HG02678 (cell line): ENCODE measurements around the gene EXTL2.
"Not testable (repeated sequence)": the region's sequence is repeated elsewhere in the genome, so short reads cannot be mapped to it uniquely, and the experiment has no call there.

Experiments used
- ATAC-seq: cut with Tn5 transposase; IDR thresholded peaks from one replicate; pipeline ENCODE4 v1.9.1; 2021; ENCODE audit warnings: mild to moderate bottlenecking, moderate library complexity; ENCODE audit not compliant: unreplicated experiment

The EXTL2 gene, protein sequence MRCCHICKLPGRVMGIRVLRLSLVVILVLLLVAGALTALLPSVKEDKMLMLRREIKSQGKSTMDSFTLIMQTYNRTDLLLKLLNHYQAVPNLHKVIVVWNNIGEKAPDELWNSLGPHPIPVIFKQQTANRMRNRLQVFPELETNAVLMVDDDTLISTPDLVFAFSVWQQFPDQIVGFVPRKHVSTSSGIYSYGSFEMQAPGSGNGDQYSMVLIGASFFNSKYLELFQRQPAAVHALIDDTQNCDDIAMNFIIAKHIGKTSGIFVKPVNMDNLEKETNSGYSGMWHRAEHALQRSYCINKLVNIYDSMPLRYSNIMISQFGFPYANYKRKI

DNA sequence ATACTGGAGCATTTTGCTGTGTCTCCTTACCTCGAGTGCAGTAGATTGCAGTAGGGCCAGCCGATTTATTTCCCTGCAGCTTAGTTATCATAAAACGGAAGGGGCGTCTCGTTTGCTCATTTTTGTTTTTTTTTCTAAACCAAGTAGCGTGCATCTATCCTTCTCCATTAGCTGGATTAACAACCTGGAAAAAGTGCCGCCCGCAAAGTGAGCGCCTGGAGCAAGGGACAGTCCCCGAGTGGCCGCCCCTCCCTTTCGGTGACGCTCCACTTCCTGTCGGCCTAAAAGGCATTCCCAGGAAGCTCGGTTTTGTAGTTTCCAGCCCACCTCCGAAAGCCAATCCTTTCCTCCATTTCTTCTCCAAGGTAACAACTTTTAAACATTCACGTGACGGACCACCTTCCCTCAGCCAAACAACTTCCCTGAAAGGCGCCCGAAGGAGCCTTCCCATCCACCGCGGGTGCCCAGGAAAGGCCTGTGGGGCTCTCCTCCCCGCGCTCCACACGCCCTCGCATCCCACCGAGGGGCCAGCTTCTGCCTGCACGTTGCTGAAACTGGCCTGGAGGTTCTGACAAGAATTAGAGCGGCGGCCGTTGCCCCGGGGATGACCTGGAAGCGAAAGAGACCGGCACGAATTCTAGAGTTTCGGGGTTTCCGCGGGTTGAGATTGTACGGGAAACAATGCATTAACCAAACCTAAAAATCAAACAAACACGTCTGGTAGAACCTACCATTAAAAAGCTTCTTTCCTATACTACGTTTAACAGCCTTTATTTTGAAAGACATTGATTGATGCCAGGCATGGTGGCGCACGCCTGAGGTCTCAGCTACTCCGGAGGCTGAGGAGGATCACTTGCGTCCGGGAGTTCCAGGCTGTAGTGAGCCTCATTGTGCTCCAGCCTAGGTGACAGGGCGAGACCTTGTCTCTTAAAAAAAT, at the start of gene EXTL2:
Gene EXTL2, minus strand, starts transcription at position 240 of the 937 bp plus-strand sequence. CDS start 6,085 bp downstream, outside the sequence.
- peak; percentile 45 for ATAC-seq

DNA sequence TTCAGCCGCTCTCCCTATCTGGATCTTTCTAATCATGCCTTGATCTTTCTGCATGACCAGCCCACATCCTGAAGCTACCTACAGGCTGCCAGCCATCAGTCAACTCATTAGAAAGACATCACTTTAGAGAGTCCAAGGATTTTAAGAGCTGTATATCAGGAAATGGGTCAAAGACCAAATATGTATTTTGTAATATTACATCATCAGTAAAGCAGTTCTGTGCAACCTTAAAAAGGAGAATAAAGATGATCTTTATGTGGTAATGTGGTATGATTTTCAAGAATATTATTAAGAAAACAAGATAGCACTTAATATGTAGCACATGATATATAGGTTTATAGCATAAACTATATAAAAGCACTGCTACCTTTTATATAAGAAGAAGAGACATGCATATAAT, 48.9 kb upstream of the EXTL2 start:
- ATAC-seq: no peak

DNA sequence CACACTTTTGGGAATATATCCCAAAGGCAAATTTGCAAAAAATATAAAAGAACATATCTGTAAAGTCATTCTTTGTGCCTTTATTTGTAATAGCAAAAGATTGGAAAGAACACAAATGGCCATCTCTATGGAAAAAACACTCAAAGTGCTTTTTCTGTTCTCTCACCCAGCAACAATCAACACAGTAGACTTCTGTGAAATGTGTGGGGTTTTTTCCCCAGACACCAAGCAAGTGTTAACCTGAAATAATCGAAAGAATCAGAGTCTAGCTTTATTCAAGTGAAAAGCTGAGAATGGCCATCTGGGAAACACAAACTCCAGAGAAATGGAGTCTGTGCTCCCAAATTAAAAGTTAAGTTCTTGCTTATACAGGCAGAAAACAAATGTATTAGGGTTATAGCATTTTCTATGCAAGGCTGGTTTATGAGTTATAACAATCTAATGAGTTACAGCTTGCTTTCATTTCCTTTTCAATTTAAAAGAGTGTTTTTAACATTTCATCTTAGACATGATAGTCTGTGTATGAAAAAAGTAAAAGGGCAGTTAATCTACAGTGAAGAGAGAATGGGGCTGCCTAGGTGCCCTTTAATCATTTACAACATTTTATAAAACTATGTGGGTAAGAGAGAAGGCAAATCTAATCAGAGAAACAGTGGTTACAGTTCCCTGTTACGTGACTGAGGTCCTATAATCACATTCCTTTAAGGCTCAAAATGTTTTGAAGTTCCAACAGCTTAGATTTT, 47.8 kb upstream of the EXTL2 start:
- no peak for ATAC-seq

DNA sequence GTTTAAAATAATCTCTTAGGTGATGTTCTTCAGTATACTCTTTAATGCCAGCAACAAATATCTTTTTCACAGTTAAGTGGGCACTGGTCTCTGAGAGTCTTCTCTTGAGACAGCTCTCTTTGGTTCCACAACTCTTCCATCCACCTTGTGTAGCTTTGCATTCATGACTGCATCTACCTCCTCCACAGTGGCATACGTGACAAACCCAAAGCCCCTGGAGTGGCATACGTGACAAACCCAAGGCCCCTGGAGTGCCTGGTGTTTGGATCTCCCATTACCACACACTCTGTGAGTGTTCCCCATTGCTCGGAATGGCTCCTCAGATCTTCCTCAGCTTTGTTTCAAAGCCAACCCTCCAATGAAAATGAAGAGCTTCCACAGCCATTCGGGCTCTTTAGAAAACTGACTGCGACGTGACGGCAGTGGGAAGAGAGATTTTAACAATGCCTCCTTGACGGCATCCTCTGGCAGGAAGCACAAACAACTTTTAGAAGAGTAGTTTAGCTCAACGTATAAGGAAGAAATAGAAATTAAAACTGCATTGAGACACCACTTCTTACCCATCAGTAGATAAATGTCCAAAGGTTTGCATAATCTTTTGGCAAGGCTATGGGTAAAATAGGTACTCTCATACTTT, 47.1 kb upstream of the EXTL2 start:
- no peak for ATAC-seq

DNA sequence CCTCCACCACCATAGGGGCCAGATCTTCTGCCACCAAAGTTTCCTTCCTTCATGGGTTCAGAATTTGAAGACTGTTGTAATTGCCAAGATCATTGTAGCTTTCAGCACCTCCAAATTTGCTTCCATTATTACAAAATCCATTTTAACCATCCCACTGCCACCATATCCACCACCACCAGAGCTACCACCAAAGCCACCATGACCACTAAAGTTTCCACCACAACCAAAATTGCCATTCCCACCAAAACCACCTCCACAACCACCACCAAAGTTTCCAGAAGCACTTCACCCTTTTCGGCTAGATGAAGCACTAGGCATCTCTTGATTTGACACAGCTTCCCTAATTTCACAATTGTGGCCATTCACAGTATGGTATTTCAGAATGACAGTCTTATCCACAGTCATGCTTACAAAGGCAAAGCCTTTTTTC, 46.5 kb upstream of the EXTL2 start:
- no peak for ATAC-seq

DNA sequence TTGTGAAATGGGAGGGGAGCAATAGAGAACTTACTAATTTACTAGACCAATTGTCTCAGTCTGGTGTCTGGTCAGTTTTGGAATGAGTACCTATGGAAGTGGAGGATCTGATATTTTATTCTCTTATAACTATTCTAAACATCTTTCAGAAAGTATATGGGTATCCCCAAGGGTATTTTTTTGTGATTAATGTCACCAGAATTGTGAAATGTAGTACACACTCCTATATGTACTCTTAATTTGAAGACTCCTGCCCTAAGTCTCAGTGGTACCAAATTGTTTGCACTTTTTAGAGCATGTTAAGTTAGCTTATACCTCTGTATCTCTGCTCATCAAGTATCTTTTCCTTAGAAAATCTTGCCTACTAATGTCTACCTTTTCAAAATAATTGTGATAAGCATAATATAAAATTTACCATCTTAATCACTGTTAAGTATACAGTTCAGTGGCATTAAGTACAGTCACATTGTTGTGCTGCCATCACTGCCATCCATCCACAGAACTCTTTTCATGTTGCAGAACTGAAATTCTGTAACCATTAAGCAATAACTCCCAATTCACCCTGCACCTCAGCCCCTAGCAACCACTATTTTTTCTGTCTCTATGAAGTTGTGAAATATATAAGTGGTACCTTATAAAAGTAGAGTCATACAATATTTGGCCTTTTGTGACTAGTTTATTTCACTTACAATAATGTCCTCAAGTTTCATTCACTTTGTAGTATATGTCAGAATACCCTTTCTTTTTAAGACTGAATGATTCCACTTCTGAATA, 41.7 kb upstream of the EXTL2 start:
- ATAC-seq: no peak

DNA sequence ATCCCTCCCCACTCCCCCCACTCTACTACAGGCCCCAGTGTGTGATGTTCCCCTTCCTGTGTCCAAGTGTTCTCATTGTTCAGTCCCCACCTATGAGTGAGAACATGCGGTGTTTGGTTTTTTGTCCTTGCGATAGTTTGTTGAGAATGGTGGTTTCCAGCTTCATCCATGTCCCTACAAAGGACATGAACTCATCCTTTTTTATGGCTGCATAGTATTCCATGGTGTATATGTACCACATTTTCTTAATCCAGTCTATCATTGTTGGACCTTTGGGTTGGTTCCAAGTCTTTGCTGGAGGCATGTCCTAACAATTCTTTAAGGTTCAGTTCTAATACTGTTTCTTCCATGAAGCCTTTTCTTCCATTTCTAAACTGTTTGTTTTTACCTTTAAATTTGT, 38.9 kb upstream of the EXTL2 start:
- not testable (repeated sequence) for ATAC-seq

DNA sequence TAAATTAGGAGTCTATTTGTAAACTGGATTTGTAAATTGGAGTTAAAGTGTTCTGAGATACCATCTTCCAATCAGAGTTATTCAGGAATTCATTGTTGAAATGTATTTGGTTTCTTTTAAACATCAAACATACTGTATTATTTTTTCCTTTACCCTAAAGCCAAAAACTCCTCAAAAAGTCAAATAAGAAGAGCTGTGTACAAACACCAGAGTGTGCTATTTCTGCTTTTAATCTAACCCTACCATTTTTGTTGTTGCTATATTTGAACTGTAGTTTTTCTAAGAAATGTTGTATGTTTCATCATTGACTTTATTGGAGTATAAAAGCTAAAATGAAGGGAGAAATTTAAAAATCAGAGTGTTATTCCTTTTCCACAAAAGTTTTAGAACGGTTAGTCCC, 37.1 kb upstream of the EXTL2 start:
- ATAC-seq: no peak

DNA sequence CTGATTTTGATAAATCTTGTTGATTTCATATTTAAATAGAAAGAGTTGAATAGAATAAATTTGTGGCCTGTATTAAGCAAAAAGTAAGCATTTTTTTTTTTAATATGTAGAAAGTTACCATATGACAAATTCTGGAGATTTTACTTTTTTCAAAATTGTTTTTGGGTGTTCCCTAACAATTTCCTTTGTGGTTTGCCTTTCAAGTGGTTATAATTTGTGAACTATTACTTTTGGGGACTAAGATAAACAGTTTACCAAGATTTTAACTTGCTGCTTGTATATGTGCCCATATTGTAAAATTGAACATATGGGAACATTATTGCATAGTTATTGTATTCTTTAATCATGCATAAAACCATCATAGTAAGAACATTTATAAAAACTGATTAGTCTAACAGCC, 35.9 kb upstream of the EXTL2 start:
- ATAC-seq: no peak

DNA sequence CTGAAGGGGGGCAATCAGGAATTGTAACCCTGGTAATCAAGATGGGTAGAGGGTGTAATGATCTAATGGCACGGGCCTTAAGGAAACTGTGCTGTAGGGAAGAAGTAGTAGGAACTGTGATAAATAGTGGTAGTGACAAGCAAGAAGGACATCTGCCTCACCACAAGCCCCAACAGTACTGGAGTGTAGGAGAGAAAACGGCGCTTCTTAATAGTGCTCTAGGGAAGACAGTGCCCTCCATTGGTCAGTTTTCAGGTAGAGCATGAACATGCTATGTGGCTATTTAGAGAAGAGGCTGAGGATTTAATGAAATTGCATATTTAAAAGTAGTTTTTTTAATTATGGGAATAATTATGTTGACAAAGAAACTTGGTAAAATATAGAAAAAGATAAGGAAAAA, 33.5 kb upstream of the EXTL2 start:
- ATAC-seq: no peak

DNA sequence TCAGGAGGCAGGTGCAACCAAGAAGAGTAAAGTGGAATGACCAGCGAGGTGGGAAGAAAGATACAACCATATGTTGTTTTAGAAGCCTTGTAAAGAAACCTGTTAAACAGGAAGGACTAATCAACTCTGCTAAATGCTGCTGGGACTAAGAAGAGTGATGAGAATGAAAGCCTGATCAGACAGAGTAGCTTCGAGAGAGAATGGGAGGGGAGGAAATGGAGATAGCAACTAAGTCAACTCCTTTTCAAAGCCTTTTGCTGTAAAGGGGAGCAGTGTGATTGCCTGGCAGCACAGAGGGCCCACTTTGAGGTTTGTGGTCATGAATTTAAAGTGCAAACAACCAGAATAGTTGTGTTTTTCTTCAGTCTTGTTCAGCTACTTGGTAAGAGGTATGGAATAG, 32.6 kb upstream of the EXTL2 start:
- ATAC-seq: no peak

DNA sequence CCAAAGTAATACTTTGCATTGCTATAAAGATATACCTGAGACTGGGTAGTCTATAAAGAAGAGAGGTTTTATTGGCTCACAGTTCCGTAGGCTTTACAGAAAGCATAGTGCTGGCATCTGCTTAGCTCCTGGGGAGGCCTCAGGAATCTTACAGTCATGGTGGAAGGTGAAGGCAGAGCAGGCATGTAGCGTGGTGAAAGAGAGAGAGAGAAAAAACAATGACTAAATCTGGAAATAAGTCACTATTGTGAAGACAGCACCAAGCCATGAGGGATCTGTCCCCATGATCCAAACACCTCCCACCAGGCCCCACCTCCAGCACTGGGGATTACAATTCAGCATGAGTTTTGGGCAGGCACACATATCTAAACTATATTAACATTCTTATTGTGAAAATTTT, 31.6 kb upstream of the EXTL2 start:
- ATAC-seq: no peak

DNA sequence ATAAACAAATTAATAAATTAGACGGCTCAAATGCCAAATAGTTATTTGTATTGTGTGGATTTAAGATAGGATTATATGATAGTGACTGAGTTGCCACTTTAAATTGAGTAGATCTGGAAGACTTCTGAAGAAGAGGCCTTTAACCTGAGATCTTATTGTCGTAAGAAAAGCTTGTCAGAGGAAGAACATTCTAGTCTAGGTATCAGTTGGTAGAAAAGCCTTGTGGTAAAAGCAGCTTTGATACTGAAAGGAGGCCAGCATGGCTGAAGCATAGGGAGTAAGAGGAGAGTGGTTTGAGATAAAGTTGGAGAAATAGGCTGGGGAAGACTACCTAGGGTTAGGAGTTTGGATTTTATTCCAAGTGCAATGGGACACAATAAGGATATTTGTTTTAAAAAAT, 30.3 kb upstream of the EXTL2 start:
- no peak for ATAC-seq

DNA sequence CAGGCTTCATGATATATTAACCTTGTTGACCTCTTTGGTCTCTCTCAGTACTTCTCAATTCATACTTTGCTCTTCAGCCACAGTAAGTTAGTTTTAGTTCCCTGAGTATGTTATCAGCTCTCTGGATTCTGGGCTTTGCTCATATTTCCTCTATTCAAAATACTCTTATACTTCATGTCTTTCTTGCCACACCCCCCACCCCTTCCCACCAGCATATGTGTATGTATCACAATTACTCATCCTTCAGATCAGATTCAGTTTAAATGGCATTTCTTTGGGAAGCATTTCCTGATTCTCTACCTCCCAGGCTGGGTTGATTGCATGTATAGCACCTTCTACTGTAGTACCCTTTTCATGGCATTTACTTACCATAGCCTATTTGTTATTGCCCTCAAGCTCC, 29.6 kb upstream of the EXTL2 start:
- no peak for ATAC-seq

DNA sequence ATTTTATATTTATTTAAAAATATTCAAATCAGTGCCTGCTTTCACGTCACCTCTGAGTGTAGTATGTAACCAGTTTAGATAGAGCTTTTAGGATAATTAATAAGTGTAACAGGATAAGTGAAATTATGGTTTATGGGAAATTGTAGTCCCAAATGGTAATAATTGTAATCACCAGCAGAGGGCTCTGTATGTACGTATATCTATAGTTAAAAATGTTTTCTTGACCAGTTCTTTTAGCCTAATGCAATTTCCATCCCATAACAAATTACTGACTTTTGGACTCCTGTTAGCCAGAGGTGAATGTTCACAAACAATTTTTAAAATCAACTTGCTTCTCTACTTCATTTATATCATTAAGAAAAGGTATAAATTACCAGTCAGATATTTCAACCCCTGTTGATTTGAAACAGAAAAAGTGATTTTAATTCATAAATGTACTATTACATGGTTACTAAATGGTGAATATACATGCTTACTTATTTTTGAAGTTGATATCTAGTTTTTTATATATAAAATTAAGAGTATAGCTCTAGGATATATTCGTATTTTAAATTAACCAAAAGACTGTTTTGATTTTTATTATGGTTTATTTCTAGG, 26.6 kb upstream of the EXTL2 start:
- ATAC-seq: no peak

DNA sequence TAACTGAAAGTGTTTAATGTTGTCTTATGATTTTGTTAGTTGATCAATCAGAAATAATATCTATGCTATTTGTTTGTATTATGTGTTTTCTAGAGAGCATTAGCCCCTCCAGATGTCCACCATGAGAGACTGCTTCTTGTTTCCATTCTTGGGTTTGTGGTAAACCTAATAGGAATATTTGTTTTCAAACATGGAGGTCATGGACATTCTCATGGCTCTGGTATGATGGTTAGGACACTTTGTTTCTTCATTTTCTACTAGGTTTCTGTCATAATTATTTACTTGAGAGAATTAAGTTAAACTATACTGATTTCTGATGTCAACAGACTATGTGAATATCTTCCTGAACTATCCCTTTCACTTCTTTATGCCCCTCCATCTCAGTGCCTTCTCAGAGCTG, 17.4 kb upstream of the EXTL2 start:
- ATAC-seq: no peak

DNA sequence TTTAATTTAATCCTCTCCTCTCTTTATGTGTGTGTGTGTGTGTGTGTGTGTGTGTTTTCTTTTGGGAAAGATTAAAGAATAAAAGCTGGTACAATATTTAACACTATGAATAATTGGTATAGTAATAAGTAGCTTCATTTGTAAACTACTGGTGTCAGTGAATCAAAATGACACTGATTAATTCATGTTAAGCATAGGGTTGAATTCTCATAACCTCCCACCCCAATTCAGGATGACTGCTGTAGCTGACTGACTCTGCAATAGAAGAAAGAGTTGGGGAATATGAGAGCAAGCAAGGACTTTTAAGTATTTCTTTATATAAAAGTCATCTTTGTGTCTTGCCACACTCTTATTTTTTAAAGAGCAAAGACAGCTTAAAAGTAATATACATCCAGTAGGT, 14.4 kb upstream of the EXTL2 start:
- ATAC-seq: no peak

DNA sequence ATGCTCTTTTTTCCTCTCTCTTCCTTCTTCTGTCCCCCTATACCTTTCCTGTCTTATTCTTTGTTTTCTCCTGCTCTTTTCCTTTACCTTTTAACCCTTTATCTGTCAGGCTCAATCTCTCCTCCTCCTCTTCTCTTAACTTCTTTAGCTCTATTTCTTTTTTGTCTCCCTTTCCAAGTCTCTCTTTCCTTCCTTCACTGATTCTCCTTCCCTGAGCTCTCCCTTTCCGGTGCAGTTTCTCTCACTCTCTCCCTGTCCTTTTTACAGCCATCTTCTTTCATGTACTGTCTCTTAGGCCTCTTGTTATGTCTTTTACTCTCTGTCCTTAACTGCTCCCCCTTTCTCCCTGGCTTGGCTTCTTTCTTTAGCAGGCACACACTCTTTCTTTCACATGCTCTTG, 13.2 kb upstream of the EXTL2 start:
- no peak for ATAC-seq

DNA sequence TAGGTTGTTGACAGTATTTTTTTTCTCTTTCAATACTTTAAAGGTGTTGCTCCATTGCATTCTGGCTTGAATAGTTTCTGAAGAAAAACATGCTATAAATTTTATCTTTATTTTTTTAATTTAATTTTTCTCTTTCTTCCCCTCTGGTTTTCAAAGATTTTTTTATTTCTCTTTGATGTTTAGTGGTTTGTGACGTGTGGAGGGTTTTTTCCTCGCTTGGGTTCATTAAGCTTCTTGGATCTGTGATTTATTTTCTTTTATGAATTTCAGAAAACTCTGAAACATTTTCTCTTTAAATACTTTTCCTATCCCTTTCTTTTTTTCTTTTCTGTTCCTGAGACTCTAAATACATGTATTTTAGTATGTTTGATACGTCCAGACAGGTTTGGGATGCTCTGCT, 10.5 kb upstream of the EXTL2 start:
- no peak for ATAC-seq

DNA sequence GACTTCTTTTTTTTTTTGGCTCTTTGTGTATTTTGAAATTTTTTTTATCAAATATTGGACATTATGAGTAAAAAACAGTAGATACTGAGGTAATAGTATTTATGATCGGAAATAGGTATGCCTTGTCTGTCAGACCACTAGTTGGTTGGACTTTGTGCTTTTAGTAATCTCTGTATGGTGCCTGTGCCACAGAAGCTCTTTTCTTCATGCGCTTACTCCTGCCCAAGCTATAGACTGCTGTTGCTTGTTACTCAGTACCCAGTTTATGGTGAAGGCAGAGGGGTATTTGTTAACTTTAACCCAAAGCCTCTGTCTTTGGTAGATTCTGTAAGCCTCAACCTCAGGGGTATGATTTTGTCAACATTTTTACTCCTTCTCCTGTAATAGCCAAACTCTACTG, 9.9 kb upstream of the EXTL2 start:
- ATAC-seq: no peak
